HG03135 (cell line): Measurements from ENCODE around the gene EVA1B.

Source experiments
- ATAC-seq: cut with Tn5 transposase; IDR thresholded peaks from one replicate; pipeline ENCODE4 v1.9.1; 2021; ENCODE audit warnings: mild to moderate bottlenecking, moderate library complexity; ENCODE audit not compliant: unreplicated experiment

EVA1B gene

DNA sequence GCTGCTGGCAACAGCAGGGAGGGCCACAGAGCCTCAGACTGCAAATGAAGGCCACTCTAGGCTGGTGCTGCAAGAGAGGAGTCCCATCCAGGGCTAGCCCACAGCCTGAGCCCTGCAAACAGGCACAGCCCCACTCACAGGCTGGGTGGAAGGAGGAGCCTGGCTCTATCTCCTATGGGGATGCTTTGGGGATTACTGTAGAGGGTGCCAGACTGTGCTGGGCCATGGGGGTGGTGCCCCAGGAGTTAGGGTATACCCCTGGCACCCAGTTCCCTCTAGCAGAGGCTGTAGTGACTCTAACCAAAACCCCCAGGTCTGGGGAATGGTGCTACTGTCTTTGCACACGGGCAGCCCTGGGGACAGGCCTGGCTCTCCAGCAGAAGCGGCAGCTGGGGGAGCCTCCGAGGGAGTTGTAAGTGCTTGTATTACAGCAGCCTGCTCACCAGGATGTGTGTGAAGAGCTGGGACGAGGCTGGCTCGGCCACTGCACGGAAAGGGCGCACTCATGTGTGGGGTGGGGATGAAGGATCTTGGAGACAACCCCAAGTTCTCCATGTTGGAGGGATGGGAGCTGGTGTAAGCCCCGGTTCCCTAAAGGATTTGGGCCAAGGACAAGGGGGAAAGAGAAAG lies 23.4 kb upstream of the EVA1B start:
- no peak for ATAC-seq

DNA sequence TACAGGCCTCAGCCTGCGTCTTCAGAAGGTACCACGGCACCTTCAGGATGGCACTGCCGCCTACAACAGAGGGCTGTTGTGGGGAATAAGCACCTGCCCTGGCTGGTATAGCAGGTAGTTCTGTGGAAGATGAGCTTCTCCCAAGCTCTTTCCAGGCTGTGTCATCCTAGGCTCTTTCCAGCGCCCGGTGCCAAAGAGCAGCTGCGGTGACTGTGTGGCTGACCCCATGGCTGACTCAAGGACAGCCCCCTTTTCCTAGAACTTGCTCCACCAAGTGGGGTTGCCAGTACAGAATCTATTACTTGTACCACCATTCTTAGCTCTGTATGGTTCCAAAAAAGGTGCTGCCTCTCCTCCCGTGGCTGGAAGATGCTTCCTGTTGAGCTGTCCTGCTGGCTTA lies 21.9 kb upstream of the EVA1B start:
- ATAC-seq = no peak

DNA sequence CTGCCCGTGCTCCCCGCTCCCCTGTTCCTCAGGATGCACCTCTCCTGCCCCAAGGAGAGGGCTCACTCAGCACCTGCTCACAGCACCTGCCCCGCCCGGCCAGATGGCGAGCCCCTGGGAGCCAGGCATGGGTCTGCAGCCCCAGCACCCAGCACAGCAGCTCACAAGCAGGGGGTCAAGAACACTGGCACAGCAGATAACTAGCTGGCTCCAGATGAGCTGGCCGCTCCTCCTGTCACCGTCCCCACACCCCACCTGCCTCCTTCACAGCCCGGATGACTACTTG lies 20.9 kb upstream of the EVA1B start:
- ATAC-seq = no peak

DNA sequence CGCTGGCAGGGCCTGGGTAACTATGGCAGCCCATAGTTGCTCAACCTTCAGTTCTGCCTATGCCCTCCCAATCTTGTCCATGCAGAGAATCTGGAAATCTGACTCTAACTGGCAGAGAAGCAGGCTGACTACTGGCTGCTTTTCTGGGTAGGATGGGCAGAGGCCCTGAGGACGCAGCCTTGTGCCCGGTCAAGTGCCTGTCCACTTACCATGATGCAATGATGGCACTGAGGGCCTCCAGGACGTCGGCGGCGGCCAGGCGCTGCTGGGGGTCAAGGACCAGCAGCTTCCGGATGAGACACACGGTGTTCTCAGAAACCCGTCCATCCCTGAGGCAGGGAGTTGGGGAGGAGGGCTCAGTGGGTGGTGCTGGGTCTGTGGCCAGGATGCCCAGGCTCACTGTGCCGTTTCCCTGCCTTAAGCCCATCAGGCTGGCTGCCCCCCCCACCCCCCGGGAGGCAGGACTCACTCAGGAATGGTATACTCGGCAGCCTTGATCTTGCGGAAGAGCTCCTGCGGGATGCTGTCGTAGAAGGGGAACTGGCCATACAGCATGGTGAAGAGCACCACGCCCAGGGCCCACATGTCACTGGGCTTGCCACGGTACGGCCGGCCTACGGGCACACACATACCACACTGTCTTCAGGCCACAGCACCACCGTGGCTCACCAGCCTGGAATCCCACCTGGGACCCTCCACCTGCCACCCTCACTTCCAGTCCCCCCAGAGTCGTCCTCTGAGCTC lies 20.4 kb upstream of the EVA1B start:
- no peak for ATAC-seq

DNA sequence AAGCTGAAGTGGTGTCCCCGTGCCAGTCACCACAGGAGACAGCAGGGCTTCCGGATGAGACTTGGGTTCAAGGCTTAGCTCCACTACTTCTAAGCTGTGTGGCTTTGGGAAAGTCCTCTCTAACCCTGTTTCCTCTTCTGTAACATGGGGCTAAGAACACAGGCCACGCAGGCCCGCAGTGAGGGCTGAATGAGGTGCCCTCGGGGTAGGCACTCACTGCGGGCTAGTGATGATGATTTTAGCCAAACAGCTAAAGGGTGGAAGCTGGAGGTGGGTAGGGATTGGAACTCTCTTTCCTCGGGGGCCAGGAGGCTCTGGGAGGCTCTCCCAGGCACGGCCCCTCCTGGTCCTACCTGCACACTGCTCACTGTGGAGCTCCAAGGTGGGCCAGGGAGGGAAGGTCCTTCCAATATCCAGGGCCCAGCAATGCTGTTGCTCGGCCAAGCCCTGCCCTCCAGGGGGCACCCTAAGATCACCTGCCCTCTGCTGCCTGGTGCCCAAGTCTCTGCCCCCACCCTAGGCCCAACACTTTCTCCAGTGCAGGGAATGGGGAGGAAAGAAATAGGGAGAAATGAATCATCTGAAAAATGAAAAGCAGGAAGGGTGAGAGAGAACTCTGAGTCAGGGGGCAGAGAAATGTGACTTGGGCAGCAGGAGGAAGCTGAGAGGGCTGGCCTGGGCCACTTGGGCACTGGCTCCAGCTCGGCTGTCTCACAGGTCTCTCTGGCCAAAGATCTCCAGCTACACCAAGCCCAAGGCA lies 19.2 kb upstream of the EVA1B start:
- no peak for ATAC-seq

DNA sequence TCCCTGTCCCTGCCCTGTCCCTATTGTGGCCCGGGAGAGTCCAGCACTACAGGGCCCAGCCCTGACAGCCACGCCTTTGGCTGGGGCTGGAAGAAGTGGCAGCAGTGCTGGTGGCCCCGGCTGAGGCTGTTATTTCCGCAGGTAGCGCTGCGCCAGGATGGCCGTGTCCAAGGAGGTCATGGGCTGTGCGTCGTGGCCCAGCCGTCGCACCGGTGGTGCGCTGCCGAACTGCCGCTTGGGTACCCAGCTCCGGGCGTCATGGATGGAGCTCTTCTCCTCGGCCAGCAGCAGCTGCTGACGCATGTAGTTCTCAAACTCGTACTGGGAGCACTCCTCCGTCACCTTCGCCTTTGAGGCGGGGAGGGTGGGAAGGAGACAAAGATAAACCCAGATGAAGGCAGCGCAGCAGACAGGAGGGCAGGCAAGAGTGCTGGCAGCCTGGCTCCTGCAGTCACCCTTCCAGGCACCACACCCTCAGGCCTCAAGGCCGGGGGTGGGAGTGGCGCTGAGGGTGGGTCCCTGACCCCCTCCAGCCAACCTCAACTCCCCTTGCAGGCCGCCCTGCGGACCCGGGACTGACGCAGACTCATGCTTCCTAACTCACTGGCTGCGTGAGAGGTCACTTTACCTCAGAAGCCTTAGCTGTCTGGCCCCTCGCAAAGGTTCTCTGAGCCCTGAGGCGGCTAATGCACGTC lies 18.3 kb upstream of the EVA1B start:
- no peak for ATAC-seq

DNA sequence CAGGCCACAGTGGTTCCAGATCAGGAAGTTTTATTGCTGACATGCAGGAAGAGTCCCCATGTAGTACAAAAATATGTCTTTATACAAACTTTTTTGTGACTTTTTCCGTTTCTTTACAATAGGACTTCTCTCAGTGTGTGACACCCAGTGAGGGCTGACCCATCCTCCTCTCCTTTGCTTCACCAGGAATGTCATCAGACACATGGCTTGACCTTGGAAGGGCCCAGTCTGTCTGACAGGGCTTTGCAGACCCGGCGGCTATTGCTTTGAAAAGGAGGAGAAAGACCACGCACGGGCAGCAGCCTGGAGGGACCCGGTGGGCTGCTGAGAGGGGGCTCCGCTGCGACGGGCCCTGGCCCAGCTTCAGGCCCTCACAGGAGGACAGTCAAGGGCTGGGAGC lies 16.2 kb upstream of the EVA1B start:
- no peak for ATAC-seq

DNA sequence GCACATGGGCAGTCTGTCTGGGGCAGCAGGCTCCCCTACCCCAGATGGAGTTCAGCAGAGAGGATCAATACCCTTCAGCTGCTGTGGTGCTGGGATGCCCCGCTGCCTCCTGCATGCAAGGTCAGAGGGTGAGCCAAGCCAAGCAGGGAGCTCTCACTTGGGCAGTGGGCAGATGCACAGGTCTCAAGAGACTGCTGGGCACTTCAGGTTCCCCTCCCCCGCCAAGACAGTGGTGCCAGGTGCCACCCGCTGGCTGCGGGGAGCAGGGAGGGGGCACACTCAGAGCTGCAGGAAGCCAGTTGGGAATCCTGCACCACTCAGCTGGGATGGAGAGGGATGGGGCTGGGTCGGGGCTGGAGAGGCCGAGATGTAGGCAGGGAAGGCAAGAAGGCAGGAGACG lies 15.8 kb upstream of the EVA1B start:
- ATAC-seq = no peak

DNA sequence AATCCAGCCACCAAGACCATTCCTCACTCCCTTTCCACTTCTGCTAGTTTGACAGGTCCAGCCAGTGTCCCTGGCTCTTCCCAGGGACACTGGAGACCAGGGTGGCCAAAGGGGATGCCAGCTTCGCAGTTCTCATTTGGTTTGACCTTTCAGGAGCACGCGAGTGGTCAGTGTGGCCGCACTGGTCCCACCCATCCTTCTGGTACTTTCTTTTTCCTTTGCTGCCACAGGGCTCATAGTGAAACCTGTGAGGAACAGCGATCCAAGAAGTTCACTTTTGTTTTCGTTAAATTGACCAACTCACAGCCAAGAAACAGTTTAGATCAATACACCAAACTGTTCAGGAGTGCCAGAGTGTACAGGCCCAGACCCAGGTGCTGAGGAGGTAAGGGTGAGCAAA lies 14.4 kb upstream of the EVA1B start:
- ATAC-seq = no peak

DNA sequence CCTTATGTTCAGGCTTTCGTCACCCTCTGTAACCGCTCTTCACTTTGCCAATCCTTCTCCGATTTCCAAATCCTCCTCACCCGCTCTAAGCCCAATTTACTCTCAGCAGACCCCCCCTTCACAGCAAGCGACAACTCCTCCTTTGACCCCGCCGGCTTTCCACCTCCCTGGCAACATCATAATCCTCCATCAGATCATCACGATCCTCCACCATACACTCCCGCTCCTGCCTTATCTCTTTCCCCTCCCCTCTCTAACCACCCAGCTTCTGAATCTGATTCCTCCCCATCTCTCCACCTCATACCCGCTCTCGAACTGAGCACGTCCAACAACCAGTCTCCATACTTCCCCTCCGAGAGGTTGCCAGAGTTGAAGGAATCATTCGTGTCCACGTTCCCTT lies 7.5 kb upstream of the EVA1B start:
- no peak for ATAC-seq

DNA sequence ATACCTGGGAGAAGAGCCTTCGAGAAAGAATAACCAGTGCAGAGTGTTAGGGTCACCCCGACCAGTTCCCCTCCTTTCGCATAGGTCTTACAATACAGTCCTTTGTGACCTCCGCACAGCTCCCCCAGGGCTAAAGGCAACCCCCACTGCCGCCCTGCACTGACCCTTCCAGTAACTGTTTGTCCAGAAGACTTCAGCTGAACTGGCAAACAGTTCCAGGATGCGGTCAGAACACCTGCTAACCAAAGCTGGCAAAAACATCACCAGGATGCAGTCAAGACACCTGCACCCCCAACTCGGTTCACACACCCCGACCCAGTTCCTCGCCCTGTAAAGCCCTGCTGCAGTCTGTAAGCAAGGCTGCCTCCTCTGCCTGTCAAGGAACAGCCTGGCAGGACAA lies 6.4 kb upstream of the EVA1B start:
- no peak for ATAC-seq

DNA sequence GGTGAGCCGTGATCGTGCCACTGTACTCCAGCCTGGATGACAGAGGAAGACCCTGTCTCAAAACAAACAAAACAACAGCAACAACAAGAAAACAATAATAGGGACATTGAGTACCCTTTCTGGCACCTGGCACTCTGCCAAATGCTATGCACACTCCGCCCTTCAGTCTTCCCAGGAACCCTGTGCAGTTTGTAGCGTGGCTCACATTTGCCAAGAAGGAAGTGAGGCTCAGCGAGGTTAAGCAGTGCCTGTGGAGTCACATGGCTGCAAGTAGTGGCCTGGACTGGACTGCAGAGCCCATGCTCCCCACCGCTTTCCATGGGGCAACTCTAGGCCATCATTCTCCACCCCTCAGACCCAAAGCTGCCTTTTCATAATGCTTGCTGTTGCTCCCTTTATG lies 5.3 kb upstream of the EVA1B start:
- no peak for ATAC-seq

DNA sequence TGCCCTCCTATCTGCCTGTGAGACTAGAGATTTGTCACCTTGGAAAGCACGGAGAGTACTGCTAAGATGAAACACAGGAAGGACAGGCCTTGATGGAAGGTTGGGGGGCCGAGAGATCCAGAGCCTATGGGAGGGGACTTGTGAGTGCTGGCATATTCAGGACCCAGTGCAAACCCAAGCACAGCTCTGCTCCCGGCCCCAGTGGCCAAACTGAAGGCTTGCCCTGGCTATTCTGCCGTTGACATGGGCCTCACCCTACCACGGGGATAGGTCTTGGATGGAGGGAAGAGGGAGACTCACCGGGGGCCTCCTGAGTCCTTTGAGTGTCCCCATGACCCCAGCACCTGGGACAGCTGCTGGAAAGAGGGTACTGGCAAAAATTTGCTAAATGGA lies 4.6 kb upstream of the EVA1B start:
- no peak for ATAC-seq

DNA sequence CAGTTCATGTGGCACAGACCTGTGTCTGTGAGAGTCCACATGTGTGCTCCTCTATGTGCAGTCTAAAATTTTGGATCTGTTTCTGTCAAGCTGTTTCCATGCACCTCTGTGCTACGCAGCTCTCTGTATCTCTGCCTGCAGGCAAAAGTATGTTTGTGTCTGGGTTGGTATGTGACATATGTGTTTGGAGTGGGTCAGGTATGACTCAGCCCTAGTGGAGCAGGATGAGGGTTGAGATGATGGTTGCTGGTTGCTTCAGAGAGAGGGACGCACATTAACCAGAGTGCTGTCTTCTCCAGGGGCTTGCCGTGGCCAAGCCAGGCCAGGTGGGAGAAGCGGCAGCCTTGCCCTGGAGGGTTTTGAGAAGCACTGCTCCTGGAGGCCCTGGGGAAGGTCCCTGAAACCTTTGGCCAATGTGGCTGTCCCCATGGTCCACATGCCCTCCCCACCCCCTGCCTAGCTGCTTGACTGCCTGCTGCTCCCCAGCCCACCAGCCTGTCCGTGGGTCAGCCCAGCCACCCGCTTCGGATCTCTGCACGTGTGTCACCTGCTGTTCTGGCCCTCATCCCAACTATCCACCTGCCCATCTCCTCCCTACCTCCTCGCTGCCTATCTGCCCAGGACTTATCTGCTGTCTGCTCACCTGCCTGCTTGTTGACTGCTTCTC lies 4.1 kb upstream of the EVA1B start:
- no peak for ATAC-seq

DNA sequence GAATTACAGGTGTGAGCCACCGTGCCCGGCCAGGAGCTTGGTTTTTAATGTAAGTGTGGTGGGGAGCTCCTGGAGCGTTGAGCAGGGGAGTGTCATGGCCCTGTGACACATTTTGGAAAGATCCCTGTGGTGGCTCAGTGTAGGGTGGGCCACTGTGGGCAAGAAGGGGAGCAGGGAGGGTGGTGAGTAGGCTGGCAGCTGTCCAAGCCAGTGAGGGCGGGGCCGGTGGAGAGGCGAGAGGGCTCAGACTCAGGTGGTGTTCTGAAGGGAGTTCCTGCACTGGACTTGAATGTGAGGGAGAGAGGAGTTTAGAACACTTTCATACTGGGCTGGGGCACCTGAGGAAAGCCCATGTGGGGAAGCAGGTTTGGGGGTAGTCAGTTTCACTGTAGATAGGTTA lies 3.1 kb upstream of the EVA1B start:
- ATAC-seq = no peak

DNA sequence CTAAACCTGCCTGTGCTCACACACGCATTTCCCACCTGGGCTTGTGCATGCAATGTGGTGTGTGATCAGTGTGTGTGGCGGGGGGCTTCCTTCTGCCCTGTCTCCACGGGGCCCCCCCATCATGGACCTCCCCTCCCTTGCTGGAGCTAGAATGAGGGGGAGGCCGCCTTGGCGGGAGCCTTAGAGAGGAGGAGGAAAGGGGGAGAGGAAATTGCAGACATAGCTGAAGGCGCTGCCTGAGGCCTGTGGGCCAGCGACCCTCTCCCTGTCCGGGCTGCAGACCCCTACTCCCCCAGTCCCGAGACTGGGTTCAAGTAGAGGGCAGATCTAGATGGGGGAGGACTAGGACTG lies 883 bp upstream of the EVA1B start:
- no peak for ATAC-seq

DNA sequence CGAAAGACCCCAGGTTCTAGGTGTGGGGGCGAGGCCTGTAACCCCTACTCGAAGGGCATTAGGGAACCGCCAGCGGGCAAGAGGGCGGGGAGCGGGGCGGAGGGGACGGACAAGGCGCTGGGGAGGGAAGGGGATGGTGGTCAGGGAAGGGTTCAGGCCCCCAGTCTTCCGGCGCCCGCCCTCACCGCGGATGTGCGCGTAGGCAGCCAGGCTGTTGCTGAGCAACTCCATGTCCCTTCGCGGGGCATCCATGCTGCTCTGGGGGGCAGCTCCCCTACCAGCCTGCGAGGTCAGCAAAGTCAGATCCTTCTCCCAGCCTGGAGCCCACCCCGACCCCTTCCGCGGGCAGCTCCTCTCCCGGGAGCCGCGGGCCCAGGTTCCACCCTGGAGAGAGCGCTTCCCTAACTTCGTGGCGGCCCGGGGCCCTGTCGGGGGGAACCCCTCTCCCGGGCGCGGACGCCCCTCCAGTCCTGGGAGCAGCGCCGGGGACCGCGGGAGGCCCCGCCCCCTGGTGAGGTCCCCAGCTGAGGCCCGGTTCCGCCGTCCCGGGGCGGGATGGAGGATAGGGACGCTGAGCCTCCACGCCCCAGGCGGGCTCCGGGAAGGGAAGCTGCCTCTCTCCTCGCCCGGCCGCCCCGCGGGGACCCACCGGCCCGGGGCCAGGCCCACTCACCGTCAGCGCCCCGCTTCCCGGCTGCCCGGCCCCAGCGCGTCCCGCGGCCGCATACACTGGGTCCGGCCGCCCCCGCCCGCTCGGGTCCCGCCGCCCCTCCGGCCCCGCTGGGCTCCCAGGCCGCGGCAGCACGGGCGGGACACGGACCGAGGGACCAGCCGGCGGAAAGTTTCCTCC lies 434 bp downstream of the EVA1B start:
- ATAC-seq = no peak

DNA sequence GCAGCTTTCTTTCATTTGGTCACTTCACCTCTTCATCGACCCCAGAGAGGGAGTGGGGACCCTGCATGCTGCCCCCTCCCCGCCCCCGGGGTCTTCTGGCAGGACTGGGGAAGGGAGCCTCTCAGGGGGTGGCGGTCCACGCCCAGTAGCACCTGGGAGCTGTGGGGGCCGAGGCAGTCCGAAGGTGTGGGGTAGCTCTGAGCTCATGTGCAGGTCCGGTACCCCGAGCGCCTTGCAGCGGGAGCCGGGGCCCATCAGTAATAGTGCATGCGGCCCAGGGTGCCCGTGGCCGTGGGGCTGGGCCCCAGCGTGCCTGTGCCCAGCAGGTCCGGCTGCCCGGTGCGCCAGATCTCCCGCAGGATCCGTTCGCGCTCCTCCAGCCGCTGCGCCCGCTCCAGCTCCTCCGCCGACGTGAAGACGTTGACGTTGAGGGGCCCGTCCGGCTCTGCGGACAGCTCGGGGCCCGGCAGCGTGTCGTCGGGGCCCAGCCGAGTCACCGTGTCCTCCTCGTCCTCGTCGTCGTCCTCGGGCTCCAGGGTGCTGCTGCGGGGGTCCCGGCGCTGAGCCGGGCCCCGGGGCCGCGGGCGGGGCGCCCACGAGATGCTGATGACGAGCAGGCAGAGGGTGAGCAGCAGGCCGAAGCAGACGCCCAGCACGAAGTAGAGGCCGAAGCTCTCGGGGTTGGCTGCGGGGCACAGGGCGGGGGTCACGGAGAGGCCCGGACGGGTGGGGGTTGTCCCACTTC lies 1.2 kb downstream of the EVA1B start:
- ATAC-seq = no peak

DNA sequence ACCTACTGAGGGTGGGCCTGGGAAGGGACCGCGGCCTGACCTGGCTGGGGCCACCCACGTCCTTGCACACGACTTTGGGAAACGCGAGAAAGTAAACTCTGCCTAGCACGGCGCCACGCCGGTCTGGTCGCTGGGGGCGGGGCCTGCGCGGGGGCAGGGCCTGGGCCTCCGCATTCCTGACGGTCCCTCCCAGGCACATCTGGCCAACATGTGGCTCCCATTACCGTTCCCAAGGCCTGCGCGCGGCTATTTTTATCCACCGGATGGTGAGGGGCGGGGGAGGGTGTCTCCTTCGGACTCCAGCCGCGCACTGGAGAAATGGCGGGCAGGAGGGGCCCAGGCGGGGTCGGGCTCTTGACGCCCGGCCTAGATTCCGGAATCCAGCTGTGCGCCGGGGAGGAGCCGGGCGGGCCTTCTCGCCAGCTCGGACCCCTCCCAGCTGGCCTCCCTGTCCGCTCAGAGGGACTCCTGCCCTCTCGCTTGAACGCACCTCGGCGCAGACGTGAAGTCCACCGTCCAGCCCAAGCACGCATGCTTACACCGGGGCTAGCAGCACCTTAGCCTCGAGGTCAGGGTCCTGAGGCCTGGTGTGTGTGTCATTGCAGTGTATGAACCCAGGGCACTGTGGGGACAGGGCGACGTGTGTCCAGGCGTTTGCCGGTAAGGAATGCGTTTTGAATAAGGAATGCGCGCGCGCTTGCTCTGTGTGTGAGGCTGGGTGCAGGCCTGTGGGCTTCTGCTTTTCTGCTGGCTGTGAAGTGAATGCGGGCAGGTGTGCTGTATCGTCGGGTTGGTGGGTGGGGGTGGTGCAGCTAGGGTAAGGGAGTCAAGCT lies 2.1 kb downstream of the EVA1B start:
- ATAC-seq = no peak
